Measurements from ENCODE around the gene MCM3. TPM values are rescaled to one million over a fixed set of nuclear protein-coding genes. Genes with fewer than 3 reads are reported as not detected.
A peak's percentile ranks its signal among the peaks of the same experiment; 100 is the strongest.

Gene MCM3
- polyA plus RNA-seq, 1 donor (not counting 4 experiments of a cell fraction or from before 2014, with no cell fraction given), result 60.9 TPM

GRCh38 chr6:52271852-52272460 lies 12.6 kb downstream of the MCM3 start:
- Histone ChIP-seq H3K36me3 (ENCODE audit: control insufficient read depth in 2 of 2, extremely low read depth in 1 of 2, insufficient read depth in 2 of 2, low read length in 2 of 2) (peaks cover 7 to 32% of the 10 kb centered on the region in 2 experiments), H4K20me1 (ENCODE audit: control insufficient read depth, extremely low read depth, insufficient read depth, low read length) (no peaks in the 10 kb centered on the region), H3K9ac (ENCODE audit: control insufficient read depth, extremely low read depth, insufficient read depth, low read length) (no peak overlapping the region), H3K9me1 (ENCODE audit: control insufficient read depth, extremely low read depth, insufficient read depth, low read length) (no peaks in the 10 kb centered on the region), H3K4me3 (ENCODE audit: control insufficient read depth in 2 of 3, extremely low read depth in 1 of 3, insufficient read depth in 2 of 3, low read depth in 1 of 3, low read length in 3 of 3) (no peak overlapping the region), H3K4me2 (ENCODE audit: control insufficient read depth, extremely low read depth, insufficient read depth, low read depth, low read length) (no peak overlapping the region), H3K79me2 (ENCODE audit: control insufficient read depth, insufficient read depth, low read length) (no peaks in the 10 kb centered on the region), H3K4me1 (ENCODE audit: control insufficient read depth, extremely low read depth, insufficient read depth, low read length) (no peaks in the 10 kb centered on the region), H3K27me3 (ENCODE audit: control insufficient read depth, extremely low read depth, insufficient read depth, low read length) (no peaks in the 10 kb centered on the region), H2AFZ (ENCODE audit: control insufficient read depth, low read length) (no peak overlapping the region), H3K27ac (ENCODE audit: control insufficient read depth, insufficient read depth, low read length) (no peak overlapping the region), H3K9me3 (ENCODE audit: control insufficient read depth, low read depth, low read length) (no peaks in the 10 kb centered on the region)
- DNase-seq (ENCODE audit: low read depth, low spot score), result no peak
- no peak for TF ChIP-seq EZH2 (IDR thresholded peaks at IDR 0.05; ENCODE audit: low read length)
- TF ChIP-seq, protein P1, sequence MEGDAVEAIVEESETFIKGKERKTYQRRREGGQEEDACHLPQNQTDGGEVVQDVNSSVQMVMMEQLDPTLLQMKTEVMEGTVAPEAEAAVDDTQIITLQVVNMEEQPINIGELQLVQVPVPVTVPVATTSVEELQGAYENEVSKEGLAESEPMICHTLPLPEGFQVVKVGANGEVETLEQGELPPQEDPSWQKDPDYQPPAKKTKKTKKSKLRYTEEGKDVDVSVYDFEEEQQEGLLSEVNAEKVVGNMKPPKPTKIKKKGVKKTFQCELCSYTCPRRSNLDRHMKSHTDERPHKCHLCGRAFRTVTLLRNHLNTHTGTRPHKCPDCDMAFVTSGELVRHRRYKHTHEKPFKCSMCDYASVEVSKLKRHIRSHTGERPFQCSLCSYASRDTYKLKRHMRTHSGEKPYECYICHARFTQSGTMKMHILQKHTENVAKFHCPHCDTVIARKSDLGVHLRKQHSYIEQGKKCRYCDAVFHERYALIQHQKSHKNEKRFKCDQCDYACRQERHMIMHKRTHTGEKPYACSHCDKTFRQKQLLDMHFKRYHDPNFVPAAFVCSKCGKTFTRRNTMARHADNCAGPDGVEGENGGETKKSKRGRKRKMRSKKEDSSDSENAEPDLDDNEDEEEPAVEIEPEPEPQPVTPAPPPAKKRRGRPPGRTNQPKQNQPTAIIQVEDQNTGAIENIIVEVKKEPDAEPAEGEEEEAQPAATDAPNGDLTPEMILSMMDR (optimal IDR thresholded peaks at IDR 0.05 in 1 of 3, IDR thresholded peaks at IDR 0.05 in 1 of 3, conservative IDR thresholded peaks at IDR 0.05 in 1 of 3; ENCODE audit: extremely low read depth in 1 of 3, insufficient read depth in 2 of 3, low read length in 3 of 3), result no peak
- FAIRE-seq, result no peak
- dilution Hi-C loops (cut with MboI; ENCODE audit: extremely low pct_ligation_motif_present, low sequenced_read_pairs), result no loop called here

GRCh38 chr6:52263709-52264540 lies 20.6 kb downstream of the MCM3 start:
- Histone ChIP-seq H3K9me3 (ENCODE audit: control insufficient read depth, low read depth, low read length) (no peaks in the 10 kb centered on the region), H3K36me3 (ENCODE audit: control insufficient read depth in 2 of 2, extremely low read depth in 1 of 2, insufficient read depth in 2 of 2, low read length in 2 of 2) (peaks cover 9 to 15% of the 10 kb centered on the region in 2 experiments), H4K20me1 (ENCODE audit: control insufficient read depth, extremely low read depth, insufficient read depth, low read length) (no peaks in the 10 kb centered on the region), H3K9me1 (ENCODE audit: control insufficient read depth, extremely low read depth, insufficient read depth, low read length) (no peaks in the 10 kb centered on the region), H3K79me2 (ENCODE audit: control insufficient read depth, insufficient read depth, low read length) (no peaks in the 10 kb centered on the region), H3K27ac (ENCODE audit: control insufficient read depth, insufficient read depth, low read length) (no peak overlapping the region), H3K27me3 (ENCODE audit: control insufficient read depth, extremely low read depth, insufficient read depth, low read length) (no peaks in the 10 kb centered on the region), H3K4me1 (ENCODE audit: control insufficient read depth, extremely low read depth, insufficient read depth, low read length) (no peaks in the 10 kb centered on the region), H3K4me3 (ENCODE audit: control insufficient read depth in 2 of 3, extremely low read depth in 1 of 3, insufficient read depth in 2 of 3, low read depth in 1 of 3, low read length in 3 of 3) (no peak overlapping the region), H3K9ac (ENCODE audit: control insufficient read depth, extremely low read depth, insufficient read depth, low read length) (no peak overlapping the region), H2AFZ (ENCODE audit: control insufficient read depth, low read length) (no peak overlapping the region), H3K4me2 (ENCODE audit: control insufficient read depth, extremely low read depth, insufficient read depth, low read depth, low read length) (no peak overlapping the region)
- no peak for DNase-seq (ENCODE audit: low read depth, low spot score)
- dilution Hi-C loops (cut with MboI; ENCODE audit: extremely low pct_ligation_motif_present, low sequenced_read_pairs), result no loop called here
- peak; percentile 34 for FAIRE-seq
- TF ChIP-seq EZH2 (IDR thresholded peaks at IDR 0.05; ENCODE audit: low read length), result no peak
- TF ChIP-seq, protein P1 (optimal IDR thresholded peaks at IDR 0.05 in 1 of 3, IDR thresholded peaks at IDR 0.05 in 1 of 3, conservative IDR thresholded peaks at IDR 0.05 in 1 of 3; ENCODE audit: extremely low read depth in 1 of 3, insufficient read depth in 2 of 3, low read length in 3 of 3), result peak; percentile 89 to 95 (median 90)
